ENCODE results near the gene DRC3. TPM values are rescaled to one million over a fixed set of nuclear protein-coding genes. Genes with fewer than 3 reads are reported as not detected.
A peak's percentile ranks its signal among the peaks of the same experiment; 100 is the strongest.

DRC3 gene
- total RNA-seq, 6 experiments from 2014 or later, result 0.37 to 0.73 (median 0.61) TPM

- Mint-ChIP-seq H3K36me3 (ENCODE audit: low read depth) (peaks cover 6% of the 10 kb centered on the region), H3K27ac (no peak overlapping the region), H3K27me3 (ENCODE audit: insufficient read depth) (peaks cover 2% of the 10 kb centered on the region; the same call in 1 of the 2 replicates), H3K4me3 (no peak overlapping the region), H3K9me3 (no peaks in the 10 kb centered on the region), H3K4me1 (ENCODE audit: low read depth) (peaks cover 18% of the 10 kb centered on the region)
- TF ChIP-seq, protein P1, sequence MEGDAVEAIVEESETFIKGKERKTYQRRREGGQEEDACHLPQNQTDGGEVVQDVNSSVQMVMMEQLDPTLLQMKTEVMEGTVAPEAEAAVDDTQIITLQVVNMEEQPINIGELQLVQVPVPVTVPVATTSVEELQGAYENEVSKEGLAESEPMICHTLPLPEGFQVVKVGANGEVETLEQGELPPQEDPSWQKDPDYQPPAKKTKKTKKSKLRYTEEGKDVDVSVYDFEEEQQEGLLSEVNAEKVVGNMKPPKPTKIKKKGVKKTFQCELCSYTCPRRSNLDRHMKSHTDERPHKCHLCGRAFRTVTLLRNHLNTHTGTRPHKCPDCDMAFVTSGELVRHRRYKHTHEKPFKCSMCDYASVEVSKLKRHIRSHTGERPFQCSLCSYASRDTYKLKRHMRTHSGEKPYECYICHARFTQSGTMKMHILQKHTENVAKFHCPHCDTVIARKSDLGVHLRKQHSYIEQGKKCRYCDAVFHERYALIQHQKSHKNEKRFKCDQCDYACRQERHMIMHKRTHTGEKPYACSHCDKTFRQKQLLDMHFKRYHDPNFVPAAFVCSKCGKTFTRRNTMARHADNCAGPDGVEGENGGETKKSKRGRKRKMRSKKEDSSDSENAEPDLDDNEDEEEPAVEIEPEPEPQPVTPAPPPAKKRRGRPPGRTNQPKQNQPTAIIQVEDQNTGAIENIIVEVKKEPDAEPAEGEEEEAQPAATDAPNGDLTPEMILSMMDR (IDR thresholded peaks at IDR 0.05), result no peak
- no peak for DNase-seq
Measured at GRCh38 chr17:18020971-18021370, 48.3 kb downstream of the DRC3 start.

DNA sequence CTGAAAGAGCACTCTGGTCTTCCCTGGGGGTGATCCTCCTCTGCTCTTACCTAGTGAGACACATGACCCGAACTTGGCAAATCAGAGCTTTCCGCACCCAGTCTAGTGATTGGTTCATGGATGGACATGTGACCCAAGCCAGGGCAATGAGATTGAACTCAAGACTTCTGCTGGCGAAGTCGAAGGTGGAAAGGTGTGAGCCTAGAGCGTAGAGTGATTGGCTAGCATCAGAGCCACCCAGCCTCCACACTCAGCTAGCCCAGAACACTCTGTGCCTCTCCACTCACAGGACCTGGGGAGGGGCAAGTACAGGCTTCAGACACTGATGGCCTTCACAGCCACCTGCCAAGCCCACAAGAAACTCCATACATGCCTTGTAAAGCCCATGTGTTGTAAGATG is 48.7 kb downstream of the DRC3 start:
- DNase-seq, result no peak
- no peaks in the 10 kb centered on the region for H3K9me3 Mint-ChIP-seq
- H3K4me1 Mint-ChIP-seq (ENCODE audit: low read depth), result peaks cover 22% of the 10 kb centered on the region
- peaks cover 2% of the 10 kb centered on the region; the same call in 1 of the 2 replicates for H3K27me3 Mint-ChIP-seq (ENCODE audit: insufficient read depth)
- H3K27ac Mint-ChIP-seq, result no peak overlapping the region
- H3K4me3 Mint-ChIP-seq, result no peak overlapping the region
- H3K36me3 Mint-ChIP-seq (ENCODE audit: low read depth), result peaks cover 6% of the 10 kb centered on the region
- TF ChIP-seq, protein P1 (IDR thresholded peaks at IDR 0.05), result no peak

- Mint-ChIP-seq H3K27me3 (ENCODE audit: insufficient read depth) (no peaks in the 10 kb centered on the region), H3K4me3 (peak overlapping the region; percentile 28; the same call in 1 of the 2 replicates), H3K4me1 (ENCODE audit: low read depth) (peaks cover 23% of the 10 kb centered on the region), H3K27ac (peak overlapping the region; percentile 89), H3K9me3 (no peaks in the 10 kb centered on the region), H3K36me3 (ENCODE audit: low read depth) (no peaks in the 10 kb centered on the region)
- peak; percentile 77 for DNase-seq
- TF ChIP-seq, protein P1 (IDR thresholded peaks at IDR 0.05), result no peak
Measured at GRCh38 chr17:18025241-18025944, 52.7 kb downstream of the DRC3 start.

GRCh38 chr17:18025945-18026776 is 53.5 kb downstream of the DRC3 start:
- Mint-ChIP-seq H3K27me3 (ENCODE audit: insufficient read depth) (no peaks in the 10 kb centered on the region), H3K9me3 (no peaks in the 10 kb centered on the region), H3K4me3 (peak overlapping the region; percentile 28), H3K27ac (peak overlapping the region; percentile 89), H3K36me3 (ENCODE audit: low read depth) (no peaks in the 10 kb centered on the region), H3K4me1 (ENCODE audit: low read depth) (peaks cover 23% of the 10 kb centered on the region)
- DNase-seq, result peak; percentile 93
- TF ChIP-seq, protein P1 (IDR thresholded peaks at IDR 0.05), result no peak; the same call in 1 of the 2 replicates

GRCh38 chr17:18027280-18027679 is 54.6 kb downstream of the DRC3 start:
- H3K36me3 Mint-ChIP-seq (ENCODE audit: low read depth), result no peaks in the 10 kb centered on the region
- no peak overlapping the region for H3K27ac Mint-ChIP-seq
- H3K27me3 Mint-ChIP-seq (ENCODE audit: insufficient read depth), result no peaks in the 10 kb centered on the region
- TF ChIP-seq, protein P1 (IDR thresholded peaks at IDR 0.05), result no peak
- peaks cover 31% of the 10 kb centered on the region for H3K4me1 Mint-ChIP-seq (ENCODE audit: low read depth)
- no peak for DNase-seq
- H3K9me3 Mint-ChIP-seq, result no peaks in the 10 kb centered on the region
- H3K4me3 Mint-ChIP-seq, result no peak overlapping the region

All from HFFc6 (cell line).